CD4-positive, alpha-beta T cell treated with Interferon gamma for 1 hour (primary cell): ENCODE data around the gene CACNA1I.

Experiments used
- DNase-seq: peaks from one replicate; pipeline ENCODE4 v3.0.0-alpha.2; 2020

Gene CACNA1I

DNA sequence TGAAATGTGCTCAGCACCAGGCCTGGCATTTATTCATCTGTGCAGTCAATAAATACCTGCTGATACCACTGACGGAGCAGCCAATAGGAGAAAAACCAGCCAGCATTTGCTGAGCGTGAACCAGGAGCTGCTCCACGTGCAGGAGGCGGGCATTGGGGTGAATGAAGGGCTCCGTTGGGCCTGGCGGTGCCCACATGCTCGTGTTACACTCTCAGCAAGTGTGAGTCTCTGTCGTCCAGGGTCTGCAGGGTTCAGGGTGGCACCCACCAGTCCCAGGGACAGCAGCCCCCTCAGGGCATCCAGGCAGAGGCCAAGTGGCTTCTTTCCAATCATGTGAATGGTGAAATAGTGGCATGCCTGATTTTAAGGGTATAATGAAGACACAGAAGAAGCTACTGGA is 33.8 kb upstream of the CACNA1I start:
- DNase-seq, result no peak

GRCh38 chr22:39537975-39538374 is 32.6 kb upstream of the CACNA1I start:
- DNase-seq, result no peak

- no peak for DNase-seq
Measured at GRCh38 chr22:39543095-39543494, 27.5 kb upstream of the CACNA1I start.

- DNase-seq, result no peak
Measured at GRCh38 chr22:39545386-39546365, 24.9 kb upstream of the CACNA1I start.

DNA sequence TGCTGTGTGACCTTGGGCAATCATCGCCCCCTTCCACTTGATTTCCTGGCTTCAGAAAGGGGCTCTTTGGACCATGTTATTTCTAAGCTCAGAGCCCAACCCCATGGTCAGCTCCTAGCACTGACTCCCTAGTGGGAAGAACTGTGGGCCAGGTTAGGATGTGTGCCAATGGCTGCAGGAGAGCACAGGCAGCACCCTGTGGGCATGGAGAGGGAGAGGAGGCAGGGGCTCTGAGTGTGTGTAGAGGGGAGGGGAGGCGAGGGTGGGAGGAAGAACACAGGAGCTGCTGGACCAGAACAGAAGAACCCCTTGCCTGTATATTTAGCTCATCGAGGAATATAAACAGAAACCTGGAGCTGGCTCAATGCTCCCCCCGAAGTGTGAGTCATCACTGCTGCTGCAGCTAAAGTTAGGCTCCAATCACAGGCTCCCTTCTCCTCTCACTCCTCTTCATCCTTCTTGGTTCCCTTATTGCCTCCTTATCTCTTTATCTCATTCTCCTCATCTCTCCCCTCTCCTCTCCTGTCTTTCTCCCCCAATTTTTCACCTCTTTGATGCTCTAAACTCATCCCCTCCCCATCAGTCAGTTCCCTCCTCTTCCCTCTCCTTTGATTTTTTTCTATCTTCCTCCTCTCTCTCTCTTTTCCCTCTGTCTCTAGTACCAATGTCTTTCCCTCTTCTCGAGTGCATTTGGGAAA is 23.5 kb upstream of the CACNA1I start:
- DNase-seq, result no peak

GRCh38 chr22:39547587-39547947 is 23.0 kb upstream of the CACNA1I start:
- no peak for DNase-seq

DNA sequence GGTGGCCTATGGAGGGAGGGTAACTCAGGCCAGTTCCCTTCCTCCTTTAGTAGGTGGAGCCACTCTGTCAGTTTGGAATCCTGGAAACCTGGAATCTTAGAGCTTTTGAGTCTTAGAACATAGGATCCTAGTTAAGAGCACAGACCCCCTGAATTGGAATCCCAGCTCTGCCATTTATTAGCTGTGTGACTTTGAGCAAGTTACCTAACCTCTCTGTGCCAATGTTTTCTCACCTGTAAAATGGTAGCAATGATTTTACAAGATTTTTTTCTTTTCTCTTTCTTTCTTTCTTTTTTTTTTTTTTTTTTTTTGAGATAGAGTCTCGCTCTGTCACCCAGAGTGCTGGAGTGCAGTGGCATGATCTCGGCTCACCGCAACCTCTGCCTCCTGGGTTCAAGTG is 17.1 kb upstream of the CACNA1I start:
- no peak for DNase-seq

DNA sequence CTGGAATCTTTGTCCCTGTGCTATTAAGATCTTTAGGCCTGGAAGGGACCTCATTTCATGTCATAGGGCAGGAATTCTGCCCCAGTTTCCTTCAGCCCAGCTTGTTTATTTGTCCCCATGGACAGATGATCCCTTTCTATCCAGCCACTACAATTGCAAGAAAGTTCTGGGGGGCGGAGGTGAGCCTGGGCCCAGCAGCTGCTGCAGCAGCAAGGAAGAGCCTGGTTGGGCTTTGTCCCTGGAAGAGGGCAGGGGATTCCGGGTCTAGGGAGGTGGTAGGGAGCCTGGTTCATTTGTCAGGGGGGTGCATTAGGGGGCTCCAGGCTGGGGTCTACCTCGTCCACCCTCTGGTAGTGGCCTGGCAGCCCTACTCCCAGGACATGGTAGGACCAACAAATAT is 16.4 kb upstream of the CACNA1I start:
- DNase-seq, result no peak

DNA sequence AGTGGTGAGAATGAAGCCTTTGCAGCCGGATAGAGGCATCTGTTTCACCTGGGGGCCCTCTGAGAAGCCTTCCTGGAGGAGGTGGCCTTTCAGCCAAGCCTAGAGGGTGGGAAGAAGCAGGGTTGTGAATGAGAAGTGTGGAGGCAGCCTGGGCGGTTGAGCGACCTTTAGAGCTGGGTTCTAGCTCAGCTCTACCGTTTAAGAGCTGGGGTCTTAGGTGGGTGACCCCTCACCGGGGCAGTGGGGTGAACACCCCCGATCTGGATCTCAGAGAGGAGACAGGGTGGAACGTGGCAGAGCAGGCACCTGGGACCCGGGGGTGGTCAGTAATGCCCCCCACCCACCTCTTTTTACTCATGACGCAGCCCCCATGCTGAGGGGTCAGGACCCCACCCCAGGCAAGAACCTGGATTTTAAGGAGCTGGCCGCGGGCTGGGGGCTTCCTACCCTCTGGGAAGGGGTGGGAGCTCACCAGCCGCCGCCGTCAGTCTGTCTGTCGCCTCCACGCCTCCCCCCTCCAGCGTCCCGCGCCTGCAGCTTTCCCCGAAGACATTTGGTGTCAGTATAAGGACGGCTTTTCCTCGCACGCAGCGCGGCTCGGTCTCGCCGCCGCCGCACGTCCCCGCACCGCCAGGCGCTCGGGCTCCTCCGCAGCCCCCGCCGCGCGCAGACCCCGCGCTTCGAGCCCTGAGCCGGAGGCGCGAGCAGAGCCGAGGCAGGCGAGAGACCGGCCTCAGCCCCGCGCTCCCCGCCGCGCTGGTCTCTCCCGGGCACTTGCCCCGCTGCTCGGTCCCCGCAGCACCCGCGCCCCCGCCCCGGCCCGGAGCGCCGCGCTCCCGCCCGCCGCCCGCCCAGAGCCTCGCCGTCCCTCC is 13.3 kb upstream of the CACNA1I start:
- peak; percentile 43 for DNase-seq

DNA sequence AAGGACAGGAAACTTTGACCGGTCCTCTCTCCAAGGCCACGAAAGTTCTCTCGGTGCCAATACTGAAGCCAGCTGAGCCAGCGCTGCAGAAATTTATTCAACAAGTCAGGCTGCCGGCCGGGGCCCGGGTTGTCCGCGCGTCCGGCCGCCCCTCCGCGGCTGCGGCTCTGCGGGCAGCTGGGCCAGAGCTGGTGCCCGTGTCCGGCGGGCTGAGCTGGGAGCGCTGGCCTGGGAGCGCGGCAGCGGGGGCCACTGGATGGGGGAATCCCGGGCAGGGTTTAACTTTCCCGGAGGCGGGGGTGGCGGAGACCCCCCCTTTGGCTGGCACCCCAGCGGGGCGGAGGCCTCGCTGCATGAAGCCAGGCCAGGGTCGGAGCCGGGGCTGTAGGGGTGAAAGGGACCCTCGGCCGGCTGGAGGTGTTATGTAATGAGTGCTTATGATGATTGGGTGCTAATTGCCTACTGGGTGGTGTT is 12.3 kb upstream of the CACNA1I start:
- DNase-seq, result no peak

DNA sequence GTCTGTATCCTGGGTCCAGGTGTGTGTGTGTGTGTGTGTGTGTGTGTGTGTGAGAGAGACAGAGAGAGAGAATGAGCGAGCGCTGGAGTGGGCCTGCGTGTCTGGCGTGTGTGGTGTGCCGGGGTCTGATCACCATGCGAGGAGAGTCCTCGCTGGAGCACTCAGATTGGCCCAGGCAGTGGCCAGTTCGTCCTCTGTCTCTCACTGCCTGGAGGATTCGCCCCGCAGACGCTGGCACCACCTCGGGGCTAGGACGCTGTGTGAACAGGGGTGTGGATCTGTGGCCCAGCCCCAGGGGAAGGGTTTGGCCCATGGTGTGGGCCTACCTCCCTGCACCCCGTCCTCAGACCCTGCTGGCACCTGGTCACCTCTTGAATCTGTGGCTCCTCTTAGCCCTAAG is 11.6 kb upstream of the CACNA1I start:
- no peak for DNase-seq

DNA sequence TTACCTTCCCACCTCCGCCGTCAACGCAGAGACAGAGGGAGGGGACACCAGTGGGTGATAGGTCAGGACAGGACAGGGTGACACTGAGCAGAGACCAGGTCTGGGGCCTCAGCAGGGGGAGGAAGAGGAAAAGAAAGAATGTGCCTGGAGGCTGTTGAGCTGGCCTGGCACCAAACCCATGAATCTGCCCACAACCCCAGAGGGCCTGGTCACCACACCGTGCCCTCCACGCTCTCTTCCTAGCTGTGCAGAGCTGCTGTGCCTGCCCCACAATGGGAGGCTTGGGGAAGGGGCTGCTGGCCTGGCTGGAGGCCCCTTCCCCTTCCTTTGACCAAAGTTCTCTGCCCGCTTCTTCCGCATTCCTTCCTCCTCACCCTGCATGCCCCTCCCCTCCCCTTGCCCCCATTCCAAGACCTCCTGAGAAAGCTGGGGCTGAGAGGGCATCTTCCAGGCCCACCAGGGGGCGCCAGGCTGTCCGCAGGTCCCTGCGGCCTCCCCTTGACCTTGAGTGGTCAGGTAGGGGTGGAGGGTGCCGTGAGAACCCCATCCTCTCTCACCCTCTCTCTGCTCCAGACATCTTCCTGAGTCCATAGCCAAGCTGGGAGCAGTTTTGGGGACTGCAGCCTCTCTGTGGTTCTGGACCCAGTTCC is 11.0 kb upstream of the CACNA1I start:
- no peak for DNase-seq

DNA sequence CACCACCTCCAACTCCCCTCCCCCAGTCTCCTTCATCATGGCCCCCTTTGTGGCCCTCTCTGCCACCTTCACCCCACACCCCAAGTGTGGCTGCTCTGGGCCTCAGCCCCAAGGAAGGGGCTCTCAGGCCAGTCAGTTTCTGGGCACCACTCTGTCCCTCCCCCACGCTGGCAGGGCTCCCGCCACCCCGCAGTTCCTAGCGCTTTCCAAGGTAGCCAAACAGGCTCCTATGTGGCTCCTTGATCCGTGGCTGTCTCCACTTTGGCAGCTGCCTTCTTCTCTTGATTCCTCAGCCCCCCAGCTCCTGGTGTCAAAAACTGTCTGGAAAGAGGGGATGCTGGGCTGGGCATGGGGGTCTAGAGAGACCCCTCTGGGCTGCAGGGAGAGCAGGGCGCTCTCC is 10.4 kb upstream of the CACNA1I start:
- DNase-seq, result no peak

DNA sequence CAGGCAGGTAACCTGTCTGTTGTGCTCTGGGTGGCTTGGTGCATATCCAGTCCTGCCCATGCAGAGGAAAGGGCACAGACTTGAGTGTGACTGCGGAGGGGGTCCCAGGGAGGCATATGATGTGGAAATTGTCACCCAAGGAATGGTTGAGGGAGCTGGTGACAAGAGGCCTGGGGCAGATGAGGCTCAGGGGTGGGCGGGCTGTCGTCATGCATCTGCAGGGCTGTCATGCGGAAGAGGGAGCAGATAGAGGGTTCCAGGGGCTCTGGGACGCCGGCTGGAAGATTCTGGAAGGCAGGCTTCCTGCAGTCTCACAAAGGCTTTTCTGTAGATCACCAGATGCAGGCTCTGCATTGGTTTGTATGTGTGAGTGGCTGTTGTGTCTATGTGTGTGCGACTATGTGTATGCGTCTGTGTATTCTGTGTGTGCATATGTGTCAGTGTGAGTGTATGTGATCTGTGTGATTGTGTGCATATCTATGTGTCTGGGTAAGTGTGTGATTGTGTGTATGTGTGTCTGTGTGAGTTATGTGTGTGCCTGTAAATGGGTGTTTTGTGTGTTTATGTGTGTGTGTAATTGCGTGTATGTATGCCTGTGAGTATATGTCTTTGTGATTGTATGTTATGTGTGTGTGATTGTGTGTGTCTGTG is 7.6 kb upstream of the CACNA1I start:
- no peak for DNase-seq

GRCh38 chr22:39563571-39564428 is 6.8 kb upstream of the CACNA1I start:
- DNase-seq, result no peak

DNA sequence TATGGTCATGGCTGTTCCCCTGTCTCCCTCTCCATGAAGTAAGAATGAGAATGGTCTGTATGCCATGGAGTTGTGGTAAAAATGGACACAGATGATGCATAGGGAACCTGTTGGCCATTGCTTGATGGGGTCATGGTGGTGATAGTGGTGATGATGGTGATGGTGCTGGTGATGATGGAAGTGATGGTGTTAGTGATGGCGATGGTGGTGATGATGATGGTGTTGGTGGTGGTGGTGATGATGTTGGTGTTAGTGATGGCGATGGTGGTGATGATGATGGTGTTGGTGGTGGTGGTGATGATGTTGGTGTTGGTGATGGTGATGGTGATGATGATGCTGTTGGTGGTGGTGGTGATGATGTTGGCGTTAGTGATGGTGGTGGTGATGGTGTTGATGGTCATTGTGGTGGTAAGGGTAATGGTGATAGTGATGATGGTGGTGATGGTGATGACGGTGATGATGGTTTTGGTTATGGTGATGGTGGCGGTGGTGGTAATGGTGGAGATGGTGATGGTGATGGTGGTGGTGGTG is 5.1 kb upstream of the CACNA1I start:
- DNase-seq, result no peak

GRCh38 chr22:39567135-39567946 is 3.2 kb upstream of the CACNA1I start:
- peak; percentile 36 for DNase-seq

- no peak for DNase-seq
Measured at GRCh38 chr22:39568278-39568981, 2.1 kb upstream of the CACNA1I start.

DNA sequence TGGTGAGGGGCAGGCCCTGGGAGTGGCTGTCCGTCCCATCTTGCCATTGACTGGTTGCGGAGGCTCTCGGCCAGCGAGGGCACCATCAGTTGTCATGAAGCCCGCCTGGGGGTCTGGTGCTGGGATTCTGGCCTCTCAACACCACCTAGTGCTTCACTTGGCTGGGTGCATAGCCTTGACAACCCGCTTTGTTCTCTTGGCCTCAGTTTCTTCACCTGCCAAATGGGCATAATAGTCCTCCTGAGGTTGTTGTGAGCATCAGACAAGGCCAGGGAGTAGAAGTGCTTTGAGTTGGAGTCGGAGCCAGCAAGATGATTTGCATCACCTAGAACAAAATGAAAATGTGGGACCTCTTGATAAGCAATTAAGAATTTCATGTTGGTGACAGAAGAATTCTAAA is 1.5 kb upstream of the CACNA1I start:
- no peak for DNase-seq
